Right atrium auricular region (tissue), 2 donors: ENCODE measurements around the gene PEX16. TPM values are rescaled to one million over a fixed set of nuclear protein-coding genes. Genes with fewer than 3 reads are reported as not detected.

Experiments used
- DNase-seq: peaks from one replicate; pipeline ENCODE4 v3.0.0-alpha.2; 2019; ENCODE audit warnings: low spot score
- H3K27ac ChIP-seq, 2 donors: fragments of 200-600 bp; sonication (generic); 1 replicate in 1 of 2; 2 replicates in 1 of 2; pipeline ENCODE4 v1.5.1; 2016 to 2019
- H3K27me3 ChIP-seq, 2 donors: fragments of 200-600 bp; sonication (generic); one replicate each; pipeline versions ENCODE4 v1.5.1 to v1.6.0; 2017 to 2019
- H3K36me3 ChIP-seq: fragments of 200-600 bp; sonication (generic); one replicate; pipeline ENCODE4 v1.5.1; 2016
- H3K4me1 ChIP-seq, 2 donors: fragments of 200-600 bp; sonication (generic); one replicate each; pipeline versions ENCODE4 v1.5.1 to v1.6.0; 2017 to 2019
- H3K4me3 ChIP-seq, 2 donors: fragments of 200-600 bp; sonication (generic); 1 replicate in 1 of 2; 2 replicates in 1 of 2; pipeline ENCODE4 v1.5.1; 2017 to 2019; ENCODE audit warnings: mild to moderate bottlenecking in 1 of 2, moderate library complexity in 1 of 2
- H3K9me3 ChIP-seq, 2 donors: fragments of 200-600 bp; sonication (generic); one replicate each; pipeline ENCODE4 v1.5.1; 2019
- CTCF ChIP-seq, 2 donors: fragments of 200-600 bp; sonication (generic); IDR thresholded peaks; one replicate each; pipeline ENCODE4 v1.5.1; 2019; ENCODE audit warnings: antibody characterized with exemption in 2 of 2
- total RNA-seq, 2 donors: library from RNA; depleted of rRNA; stranded (reverse); fragments of >200 nt; gene quantifications; one replicate each; pipeline ENCODE4 v1.1.0, GENCODE V29; 2016

PEX16 gene
- total RNA-seq, 2 donors from 2014 or later: 12.9 to 17.4 TPM

GRCh38 chr11:45939836-45940235 lies 22.2 kb upstream of the PEX16 start:
- H3K27ac ChIP-seq: no peak overlapping the region
- no peak overlapping the region for H3K4me3 ChIP-seq
- H3K27me3 ChIP-seq: no peaks in the 10 kb centered on the region
- H3K4me1 ChIP-seq: no peaks in the 10 kb centered on the region
- no peak for TF ChIP-seq CTCF (IDR thresholded peaks at IDR 0.05)
- no peaks in the 10 kb centered on the region for H3K9me3 ChIP-seq
- no peak for DNase-seq
- peaks cover 48% of the 10 kb centered on the region for H3K36me3 ChIP-seq

DNA sequence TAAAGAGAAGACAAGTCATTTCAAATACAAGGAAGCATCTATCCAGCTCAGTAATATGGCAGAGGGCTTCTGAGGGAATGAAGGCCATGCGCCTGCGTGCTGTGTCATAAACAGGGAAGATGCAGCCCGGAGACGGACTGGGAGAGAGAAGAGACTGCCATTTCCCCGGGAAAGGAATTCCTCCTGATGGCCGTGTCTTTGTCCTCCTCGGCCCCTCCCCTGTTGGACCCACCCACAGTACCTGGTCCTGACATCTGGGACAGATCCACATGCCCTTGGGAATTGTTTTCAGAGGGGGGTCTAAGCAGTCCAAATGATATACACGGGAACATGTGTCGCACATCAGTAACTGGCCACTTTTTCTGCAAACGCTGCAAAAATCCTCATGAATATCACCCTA lies 20.2 kb upstream of the PEX16 start:
- DNase-seq: no peak
- H3K4me1 ChIP-seq: no peaks in the 10 kb centered on the region
- TF ChIP-seq CTCF (IDR thresholded peaks at IDR 0.05): no peak
- H3K9me3 ChIP-seq: no peaks in the 10 kb centered on the region
- no peak overlapping the region for H3K27ac ChIP-seq
- H3K27me3 ChIP-seq: no peaks in the 10 kb centered on the region
- H3K4me3 ChIP-seq: no peak overlapping the region
- peaks cover 55% of the 10 kb centered on the region for H3K36me3 ChIP-seq

- DNase-seq: no peak
- Histone ChIP-seq H3K27ac (no peak overlapping the region), H3K4me3 (no peak overlapping the region), H3K36me3 (peaks cover 64% of the 10 kb centered on the region), H3K4me1 (no peaks in the 10 kb centered on the region), H3K9me3 (no peaks in the 10 kb centered on the region), H3K27me3 (no peaks in the 10 kb centered on the region)
- TF ChIP-seq CTCF (IDR thresholded peaks at IDR 0.05): no peak
Measured at GRCh38 chr11:45936511-45937054, 18.9 kb upstream of the PEX16 start.

GRCh38 chr11:45935349-45936064 lies 17.8 kb upstream of the PEX16 start:
- DNase-seq: no peak
- peaks cover 65% of the 10 kb centered on the region for H3K36me3 ChIP-seq
- no peaks in the 10 kb centered on the region for H3K27me3 ChIP-seq
- no peak for TF ChIP-seq CTCF (IDR thresholded peaks at IDR 0.05)
- no peak overlapping the region for H3K27ac ChIP-seq
- peaks cover 0 to 9% of the 10 kb centered on the region in 2 donors for H3K4me1 ChIP-seq
- H3K9me3 ChIP-seq: no peaks in the 10 kb centered on the region
- no peak overlapping the region for H3K4me3 ChIP-seq

DNA sequence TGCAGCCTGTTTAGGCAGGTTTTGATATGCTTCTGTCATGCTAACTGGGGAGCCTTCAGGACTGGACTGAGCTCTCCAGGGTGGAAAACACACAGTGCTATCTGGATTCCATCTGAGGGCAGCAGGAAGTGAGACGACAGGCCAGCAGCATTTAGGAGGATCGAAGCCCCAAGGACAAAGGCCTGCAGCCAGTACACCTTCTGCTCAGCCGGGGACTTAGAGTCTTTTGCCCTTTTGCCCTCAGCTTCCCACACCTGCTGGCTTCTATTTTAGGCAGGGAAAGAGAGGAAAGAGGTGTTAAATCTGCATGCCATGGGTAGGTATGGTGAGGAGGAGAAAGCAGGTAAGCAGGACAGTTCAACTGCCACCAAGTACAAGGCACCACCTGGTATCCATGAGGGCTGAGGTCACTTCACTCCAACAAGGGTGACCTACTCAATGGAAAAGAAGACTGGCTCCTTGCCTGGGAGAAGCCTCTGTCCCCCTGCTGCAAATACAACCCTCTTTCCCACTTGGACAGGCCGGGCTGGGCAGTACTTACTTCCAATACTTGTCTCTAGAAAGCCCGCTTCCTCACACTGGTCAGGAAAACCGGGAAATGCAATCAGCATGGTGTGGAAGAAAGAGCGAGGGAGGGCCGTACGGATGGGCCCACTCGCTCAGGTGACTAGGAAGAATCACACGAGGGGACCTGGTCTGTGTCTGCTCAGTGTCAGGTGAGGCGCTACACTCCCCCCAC lies 17.1 kb upstream of the PEX16 start:
- peaks cover 0 to 14% of the 10 kb centered on the region in 2 donors for H3K4me1 ChIP-seq
- H3K27ac ChIP-seq: no peak overlapping the region
- H3K4me3 ChIP-seq: no peak overlapping the region
- peaks cover 65% of the 10 kb centered on the region for H3K36me3 ChIP-seq
- H3K27me3 ChIP-seq: no peaks in the 10 kb centered on the region
- no peaks in the 10 kb centered on the region for H3K9me3 ChIP-seq
- TF ChIP-seq CTCF (IDR thresholded peaks at IDR 0.05): no peak
- DNase-seq: no peak
